A673 (cell line): Measurements from ENCODE around the gene PTTG1. TPM values are rescaled to one million over a fixed set of nuclear protein-coding genes. Genes with fewer than 3 reads are reported as not detected.

Experiments used
- BruUV-seq: library from RNA; stranded (reverse); fragments of 400-500 nt; replicated peaks from 2 replicates; lab custom pipeline; 2021; lab: Mats Ljungman, UMichigan
- CTCF ChIA-PET: fragments of 300-600 bp; sonication (Branson Sonifier 250); formaldehyde crosslinking; loops from one replicate; lab custom pipeline; 2022; ENCODE audit warnings: antibody characterized with exemption; lab: Charles Lee
- POLR2A ChIA-PET: fragments of 300-600 bp; sonication (Branson Sonifier 250); formaldehyde crosslinking; loops from one replicate; lab custom pipeline; 2022; ENCODE audit warnings: antibody characterized with exemption; ENCODE audit not compliant: low non-redundant PET; lab: Charles Lee
- DNase-seq: peaks from one replicate; pipeline ENCODE4 v3.0.0-alpha.2; 2015; ENCODE audit warnings: low spot score
- H3K27ac ChIP-seq: fragments of 200-600 bp; sonication (generic); 2 replicates; pipeline ENCODE4 v1.5.1; 2016; ENCODE audit warnings: mixed run types, low read depth, mild to moderate bottlenecking, mixed read lengths, antibody characterized with exemption, low read length; ENCODE audit not compliant: poor library complexity, severe bottlenecking
- H3K27me3 ChIP-seq: fragments of 200-600 bp; sonication (generic); replicated peaks from 2 replicates; pipeline ENCODE4 v1.6.1; 2017; ENCODE audit warnings: mixed run types, low read depth, mild to moderate bottlenecking, mixed read lengths, antibody characterized with exemption, low read length; ENCODE audit not compliant: insufficient read depth, poor library complexity
- H3K36me3 ChIP-seq: fragments of 200-600 bp; sonication (generic); 2 replicates; pipeline ENCODE4 v1.6.1; 2016; ENCODE audit warnings: mixed run types, mild to moderate bottlenecking, mixed read lengths, antibody characterized with exemption, low read length; ENCODE audit not compliant: insufficient read depth, poor library complexity, severe bottlenecking
- H3K4me1 ChIP-seq: fragments of 200-600 bp; sonication (generic); 2 replicates; pipeline ENCODE4 v1.6.1; 2017; ENCODE audit warnings: mixed run types, mild to moderate bottlenecking, mixed read lengths, antibody characterized with exemption, low read length; ENCODE audit not compliant: insufficient read depth, poor library complexity, severe bottlenecking
- H3K4me3 ChIP-seq: fragments of 200-600 bp; sonication (generic); 2 replicates; pipeline ENCODE4 v1.5.1; 2016; ENCODE audit warnings: low read depth, mixed run types, mild to moderate bottlenecking, mixed read lengths, low read length; ENCODE audit not compliant: poor library complexity, severe bottlenecking
- H3K9me3 ChIP-seq: fragments of 200-600 bp; sonication (generic); 2 replicates; pipeline ENCODE4 v1.6.1; 2016; ENCODE audit warnings: mixed run types, low read depth, mild to moderate bottlenecking, mixed read lengths, antibody characterized with exemption, low read length; ENCODE audit not compliant: poor library complexity, severe bottlenecking
- EZH2 ChIP-seq: fragments of 200-600 bp; sonication (generic); IDR thresholded peaks from 2 replicates; pipeline ENCODE4 v1.6.1; 2017; ENCODE audit warnings: borderline replicate concordance, low read depth, mild to moderate bottlenecking, mixed read lengths, antibody characterized with exemption, low read length; ENCODE audit not compliant: poor library complexity, severe bottlenecking
- intact Hi-C: fragments of 100-400 bp; cut with micrococcal nuclease; formaldehyde crosslinking; loops from one replicate; pipeline ENCODE4 v1.10.0; 2022; ENCODE audit not compliant: unreplicated experiment
- total RNA-seq: library from RNA; stranded (reverse); gene quantifications from 2 replicates; pipeline ENCODE4 v1.2.3, GENCODE V29; 2021
- TF ChIP-seq, protein P1 (sequence below): fragments of 300-800, 200-600 bp; sonication (generic); conservative IDR thresholded peaks from 2 replicates; pipeline ENCODE4 v1.5.1; 2017; ENCODE audit warnings: low read depth, mild to moderate bottlenecking, antibody characterized with exemption, low read length, moderate library complexity, mixed read lengths

PTTG1 gene
- total RNA-seq, 1 experiment from 2014 or later, result 192 TPM

DNA sequence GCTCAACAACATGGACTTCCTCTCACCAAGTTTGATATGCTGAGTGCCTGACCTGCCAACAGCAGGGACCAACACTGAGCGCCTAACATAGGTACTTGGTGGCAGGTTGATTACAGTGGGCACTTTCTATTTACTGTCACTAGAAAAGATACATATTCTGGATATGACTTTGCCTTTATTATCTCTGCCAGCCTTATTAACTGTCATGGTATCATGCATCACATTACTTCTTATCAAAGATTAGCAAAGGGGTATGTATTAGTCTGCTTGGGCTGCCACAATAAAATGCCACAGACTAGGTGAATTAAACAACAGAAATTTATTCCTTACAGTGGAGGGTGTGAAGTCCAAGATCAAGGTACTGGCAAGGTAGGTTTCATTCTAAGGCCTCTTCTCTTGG lies 37.0 kb upstream of the PTTG1 start:
- no TSS peak for BruUV-seq

DNA sequence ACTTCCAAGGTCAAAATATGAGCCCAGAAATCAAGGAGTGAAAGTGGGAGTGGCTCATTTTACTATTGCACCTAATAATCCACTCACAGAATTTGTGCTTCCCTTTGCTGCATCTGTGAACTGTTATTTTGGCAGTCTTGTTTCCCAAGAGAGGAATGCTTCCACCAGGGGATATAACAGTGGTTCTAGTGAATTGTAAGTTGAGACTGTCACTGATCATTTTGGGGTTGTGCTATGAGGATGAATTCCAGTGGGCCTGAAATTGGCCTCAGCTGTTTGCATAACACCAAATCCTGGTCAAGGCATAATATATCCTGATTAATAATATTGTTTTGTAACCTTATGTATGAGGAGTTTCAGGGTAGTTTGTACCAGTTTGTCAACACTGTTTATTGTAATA lies 36.2 kb upstream of the PTTG1 start:
- no peak for TF ChIP-seq EZH2
- no TSS peak for BruUV-seq
- no peak overlapping the region for H3K27ac ChIP-seq
- H3K27me3 ChIP-seq, result no peaks in the 10 kb centered on the region
- no peaks in the 10 kb centered on the region for H3K36me3 ChIP-seq
- intact Hi-C loops, result no loop called here
- peaks cover 7% of the 10 kb centered on the region for H3K4me1 ChIP-seq
- no peak for DNase-seq
- POLR2A ChIA-PET, result no interaction called here
- no peak overlapping the region for H3K4me3 ChIP-seq
- CTCF ChIA-PET, result no interaction called here
- H3K9me3 ChIP-seq, result peaks cover 12% of the 10 kb centered on the region

More for the DNA sequence above, 37.0 kb upstream of the PTTG1 start:
- intact Hi-C loops, result no loop called here
- Histone ChIP-seq H3K36me3 (no peaks in the 10 kb centered on the region), H3K27ac (no peak overlapping the region), H3K9me3 (peaks cover 12% of the 10 kb centered on the region), H3K27me3 (no peaks in the 10 kb centered on the region), H3K4me1 (peaks cover 7% of the 10 kb centered on the region), H3K4me3 (no peak overlapping the region)
- POLR2A ChIA-PET, result no interaction called here
- no peak for DNase-seq
- CTCF ChIA-PET, result no interaction called here
- TF ChIP-seq EZH2, result no peak

DNA sequence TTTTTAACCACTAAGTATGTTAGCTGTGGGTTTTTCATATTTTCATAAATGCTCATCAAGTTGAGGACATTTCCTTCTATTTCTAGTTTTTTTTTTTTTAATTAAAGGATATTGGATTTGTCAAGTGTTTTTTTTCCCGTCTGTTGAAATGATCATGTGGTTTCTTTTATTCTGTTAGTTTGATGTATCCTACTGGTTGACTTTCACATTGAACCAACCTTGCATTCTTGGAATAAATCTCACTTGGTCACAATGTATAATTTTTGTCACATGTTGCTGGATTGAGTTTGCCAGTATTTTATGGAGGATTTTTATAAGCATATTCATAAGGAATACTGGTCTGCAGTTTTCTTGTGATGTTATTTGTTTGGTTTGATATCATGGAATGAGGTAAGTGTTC lies 34.2 kb upstream of the PTTG1 start:
- no peaks in the 10 kb centered on the region for H3K36me3 ChIP-seq
- no peak overlapping the region for H3K27ac ChIP-seq
- no TSS peak for BruUV-seq
- ChIA-PET POLR2A (no interaction called here), CTCF (no interaction called here)
- no peak for DNase-seq
- no peaks in the 10 kb centered on the region for H3K27me3 ChIP-seq
- H3K9me3 ChIP-seq, result peaks cover 12% of the 10 kb centered on the region
- H3K4me1 ChIP-seq, result peaks cover 1% of the 10 kb centered on the region
- intact Hi-C loops, result no loop called here
- no peak overlapping the region for H3K4me3 ChIP-seq
- no peak for TF ChIP-seq EZH2
- TF ChIP-seq, protein P1, sequence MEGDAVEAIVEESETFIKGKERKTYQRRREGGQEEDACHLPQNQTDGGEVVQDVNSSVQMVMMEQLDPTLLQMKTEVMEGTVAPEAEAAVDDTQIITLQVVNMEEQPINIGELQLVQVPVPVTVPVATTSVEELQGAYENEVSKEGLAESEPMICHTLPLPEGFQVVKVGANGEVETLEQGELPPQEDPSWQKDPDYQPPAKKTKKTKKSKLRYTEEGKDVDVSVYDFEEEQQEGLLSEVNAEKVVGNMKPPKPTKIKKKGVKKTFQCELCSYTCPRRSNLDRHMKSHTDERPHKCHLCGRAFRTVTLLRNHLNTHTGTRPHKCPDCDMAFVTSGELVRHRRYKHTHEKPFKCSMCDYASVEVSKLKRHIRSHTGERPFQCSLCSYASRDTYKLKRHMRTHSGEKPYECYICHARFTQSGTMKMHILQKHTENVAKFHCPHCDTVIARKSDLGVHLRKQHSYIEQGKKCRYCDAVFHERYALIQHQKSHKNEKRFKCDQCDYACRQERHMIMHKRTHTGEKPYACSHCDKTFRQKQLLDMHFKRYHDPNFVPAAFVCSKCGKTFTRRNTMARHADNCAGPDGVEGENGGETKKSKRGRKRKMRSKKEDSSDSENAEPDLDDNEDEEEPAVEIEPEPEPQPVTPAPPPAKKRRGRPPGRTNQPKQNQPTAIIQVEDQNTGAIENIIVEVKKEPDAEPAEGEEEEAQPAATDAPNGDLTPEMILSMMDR, result no peak

DNA sequence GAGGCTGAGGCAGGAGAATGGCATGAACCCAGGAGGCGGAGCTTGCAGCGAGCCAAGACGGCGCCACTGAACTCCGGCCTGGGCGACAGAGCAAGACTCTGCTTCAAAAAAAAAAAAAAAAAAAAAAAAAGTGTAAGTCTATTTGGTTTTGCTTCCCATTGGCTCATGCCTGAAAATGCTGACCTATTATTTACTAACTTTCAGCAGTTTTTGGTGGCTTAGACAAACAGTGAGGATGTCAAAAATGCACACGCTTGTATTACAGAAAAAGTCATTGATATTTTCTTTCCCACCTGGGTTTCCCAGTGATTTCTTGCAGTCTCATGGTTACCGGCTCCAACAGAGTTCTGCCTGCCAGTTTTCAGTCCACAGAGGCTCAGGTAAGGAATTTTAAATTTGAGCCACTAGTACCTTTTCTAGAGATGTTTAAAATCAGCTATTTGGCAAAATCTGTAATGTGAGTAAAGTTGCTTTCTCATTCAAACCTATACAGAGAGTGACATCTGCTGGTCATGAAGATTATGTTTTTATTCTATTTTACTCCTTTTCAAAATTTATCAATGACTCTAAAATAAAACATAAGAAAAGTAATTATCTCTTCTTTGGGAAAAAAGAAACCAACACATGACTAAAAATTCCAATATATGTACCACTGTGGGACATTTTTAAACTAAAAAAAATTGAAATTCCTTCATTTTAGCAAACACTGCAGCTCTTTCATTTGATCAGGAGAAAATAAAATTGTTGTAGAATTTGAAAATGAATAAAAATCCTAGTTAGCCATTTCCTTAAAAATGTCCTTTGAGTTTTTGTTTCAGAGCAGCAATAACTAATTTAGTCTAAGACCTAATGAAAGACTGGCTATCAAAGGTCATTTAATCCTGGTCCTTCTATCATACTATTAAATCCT lies 30.6 kb upstream of the PTTG1 start:
- Histone ChIP-seq H3K4me3 (no peak overlapping the region), H3K27ac (no peak overlapping the region), H3K36me3 (no peaks in the 10 kb centered on the region), H3K27me3 (no peaks in the 10 kb centered on the region), H3K9me3 (peaks cover 12% of the 10 kb centered on the region), H3K4me1 (no peaks in the 10 kb centered on the region)
- intact Hi-C loops, result loop anchor here (5.0 to 10.0 kb wide), 3 partner anchors 309 to 1106 kb away; no protein-coding TSS in a partner anchor
- CTCF ChIA-PET, result interaction anchor here (0.5 to 1.2 kb wide), 4 partner anchors 13 to 428 kb away, joined by 3 to 11 read pairs (median 6); no protein-coding TSS in a partner anchor
- POLR2A ChIA-PET, result no interaction called here
- no TSS peak for BruUV-seq
- peak; percentile 32 for DNase-seq
- TF ChIP-seq EZH2, result no peak
- TF ChIP-seq, protein P1, result peak; percentile 63
